Thyroid gland (tissue), 4 donors: ENCODE measurements around the gene HPRT1. TPM values are rescaled to one million over a fixed set of nuclear protein-coding genes. Genes with fewer than 3 reads are reported as not detected.

Experiments
- DNase-seq, 2 donors: peaks; one replicate each; pipeline ENCODE4 v3.0.0-alpha.2; 2019
- H3K27ac ChIP-seq, 3 donors: fragments of 200-600 bp; sonication (generic); 1 replicate in 2 of 3; 2 replicates in 1 of 3; pipeline ENCODE4 v1.5.1; 2016 to 2019; ENCODE audit warnings: mild to moderate bottlenecking in 1 of 3, moderate library complexity in 1 of 3
- H3K27me3 ChIP-seq: fragments of 200-600 bp; sonication (generic); one replicate; pipeline ENCODE4 v1.5.1; 2019
- H3K36me3 ChIP-seq, 2 donors: fragments of 200-600 bp; sonication (generic); one replicate each; pipeline ENCODE4 v1.5.1; 2016 to 2019
- H3K4me1 ChIP-seq, 2 donors: fragments of 200-600 bp; sonication (generic); one replicate each; pipeline ENCODE4 v1.5.1; 2017 to 2019
- H3K4me3 ChIP-seq, 3 donors: fragments of 200-600 bp; sonication (generic); replicated peaks in 1 of 3; 1 replicate in 2 of 3; 2 replicates in 1 of 3; pipeline ENCODE4 v1.5.1; 2016; ENCODE audit warnings: mild to moderate bottlenecking in 1 of 3
- H3K9me3 ChIP-seq: fragments of 200-600 bp; sonication (generic); one replicate; pipeline ENCODE4 v1.5.1; 2017
- CTCF ChIP-seq, 6 experiments: fragments of 200-600 bp in 3 of 6; fragments of 450-650 bp in 3 of 6; sonication (generic) in 3 of 6; IDR thresholded peaks; one replicate each; pipeline ENCODE4 v1.5.1; 2016 to 2019; ENCODE audit warnings: antibody characterized with exemption in 6 of 6, mild to moderate bottlenecking in 2 of 6, inconsistent platforms in 1 of 6, moderate library complexity in 1 of 6
- POLR2A ChIP-seq, 2 donors: fragments of 450-650 bp; IDR thresholded peaks; one replicate each; pipeline ENCODE4 v1.6.1; 2017; ENCODE audit warnings: antibody characterized with exemption in 2 of 2, mild to moderate bottlenecking in 2 of 2, moderate library complexity in 1 of 2
- WGBS, 2 donors: methylation state at CpG; one replicate each; pipeline ENCODE4 v1.1.5; 2017; 5-methylcytosine and 5-hydroxymethylcytosine counted together
- intact Hi-C: fragments of 100-400 bp; cut with DNase I; formaldehyde crosslinking; loops from one replicate; pipeline ENCODE4 v1.15.1; 2023
- total RNA-seq, 4 donors: library from RNA; depleted of rRNA; stranded (reverse); fragments of >200 nt; gene quantifications; one replicate each; pipeline ENCODE4 v1.2.3, GENCODE V29; 2016

Gene HPRT1
- total RNA-seq, 4 donors from 2014 or later, result 13.4 to 29.2 (median 21.2) TPM

GRCh38 chrX:134480061-134480460 is 20.1 kb downstream of the HPRT1 start:
- Histone ChIP-seq H3K9me3 (no peaks in the 10 kb centered on the region), H3K36me3 (no peaks in the 10 kb centered on the region), H3K4me3 (no peak overlapping the region), H3K4me1 (no peaks in the 10 kb centered on the region), H3K27me3 (no peaks in the 10 kb centered on the region), H3K27ac (no peak overlapping the region)
- DNase-seq, result no peak
- WGBS, 2 donors, result 96% methylated on average over 1 of the region's 1 CpG
- intact Hi-C loops, result no loop called here
- no peak for TF ChIP-seq POLR2A (IDR thresholded peaks at IDR 0.05)
- TF ChIP-seq CTCF (IDR thresholded peaks at IDR 0.05), result no peak

- DNase-seq, result no peak
- WGBS, 2 donors, result 88 to 94% methylated on average over 2 of the region's 2 CpGs
- Histone ChIP-seq H3K4me1 (no peaks in the 10 kb centered on the region), H3K4me3 (no peak overlapping the region), H3K9me3 (no peaks in the 10 kb centered on the region), H3K36me3 (no peaks in the 10 kb centered on the region), H3K27ac (no peak overlapping the region), H3K27me3 (no peaks in the 10 kb centered on the region)
- TF ChIP-seq POLR2A (IDR thresholded peaks at IDR 0.05), result no peak
- no peak for TF ChIP-seq CTCF (IDR thresholded peaks at IDR 0.05)
- intact Hi-C loops, result no loop called here
Measured at GRCh38 chrX:134481339-134481738, 21.4 kb downstream of the HPRT1 start.

GRCh38 chrX:134482371-134482770 is 22.4 kb downstream of the HPRT1 start:
- Histone ChIP-seq H3K27ac (no peak overlapping the region), H3K9me3 (no peaks in the 10 kb centered on the region), H3K4me3 (no peak overlapping the region), H3K36me3 (no peaks in the 10 kb centered on the region), H3K27me3 (no peaks in the 10 kb centered on the region), H3K4me1 (no peaks in the 10 kb centered on the region)
- 89 to 96% methylated on average over 3 of the region's 3 CpGs for WGBS, 2 donors
- intact Hi-C loops, result no loop called here
- TF ChIP-seq POLR2A (IDR thresholded peaks at IDR 0.05) (no peak), CTCF (IDR thresholded peaks at IDR 0.05) (no peak)
- no peak for DNase-seq

GRCh38 chrX:134484039-134484438 is 24.1 kb downstream of the HPRT1 start:
- DNase-seq, result no peak
- WGBS, 2 donors, result 68 to 78% methylated on average over 1 of the region's 1 CpG
- no peak for TF ChIP-seq POLR2A (IDR thresholded peaks at IDR 0.05)
- peak in 4 of 6 experiments; percentile 20 to 68 (median 57) for TF ChIP-seq CTCF (IDR thresholded peaks at IDR 0.05)
- intact Hi-C loops, result no loop called here
- Histone ChIP-seq H3K27ac (no peak overlapping the region), H3K4me3 (no peak overlapping the region), H3K27me3 (no peaks in the 10 kb centered on the region), H3K36me3 (no peaks in the 10 kb centered on the region), H3K4me1 (no peaks in the 10 kb centered on the region), H3K9me3 (no peaks in the 10 kb centered on the region)

GRCh38 chrX:134501941-134502340 is 42.0 kb downstream of the HPRT1 start:
- H3K4me1 ChIP-seq, result no peaks in the 10 kb centered on the region
- no peak for TF ChIP-seq CTCF (IDR thresholded peaks at IDR 0.05)
- no peak for TF ChIP-seq POLR2A (IDR thresholded peaks at IDR 0.05)
- no peaks in the 10 kb centered on the region for H3K9me3 ChIP-seq
- no peak overlapping the region for H3K4me3 ChIP-seq
- WGBS, 2 donors, result 90 to 93% methylated on average over 2 of the region's 2 CpGs
- no peak overlapping the region for H3K27ac ChIP-seq
- H3K36me3 ChIP-seq, result no peaks in the 10 kb centered on the region
- intact Hi-C loops, result no loop called here
- no peaks in the 10 kb centered on the region for H3K27me3 ChIP-seq
- no peak for DNase-seq
